ENCODE results near the gene ITGA1.
"Not testable (repeated sequence)": the region's sequence is repeated elsewhere in the genome, so short reads cannot be mapped to it uniquely, and the experiment has no call there.

The ITGA1 gene

DNA sequence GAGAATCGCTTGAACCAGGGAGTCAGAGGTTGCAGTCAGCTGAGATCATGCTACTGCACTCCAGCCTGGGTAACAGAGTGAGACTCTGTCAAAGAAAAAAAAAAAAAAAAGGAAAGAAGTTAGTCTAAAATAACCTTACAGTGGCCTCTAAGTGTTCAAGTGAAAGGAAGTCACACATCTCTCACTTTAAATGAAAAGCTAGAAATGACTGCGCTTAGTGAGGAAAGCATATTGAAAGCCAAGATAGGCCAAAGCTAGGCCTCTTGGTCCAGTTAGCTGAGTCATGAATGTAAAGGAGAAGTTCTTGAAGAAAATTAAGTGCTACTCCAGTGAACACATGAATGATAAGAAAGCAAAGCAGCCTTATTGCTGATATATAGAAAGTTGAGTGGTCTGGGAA is 38.1 kb downstream of the ITGA1 start:
- in situ Hi-C loops (cut with MboI; ENCODE audit: low sequenced_read_pairs), result no loop called here

DNA sequence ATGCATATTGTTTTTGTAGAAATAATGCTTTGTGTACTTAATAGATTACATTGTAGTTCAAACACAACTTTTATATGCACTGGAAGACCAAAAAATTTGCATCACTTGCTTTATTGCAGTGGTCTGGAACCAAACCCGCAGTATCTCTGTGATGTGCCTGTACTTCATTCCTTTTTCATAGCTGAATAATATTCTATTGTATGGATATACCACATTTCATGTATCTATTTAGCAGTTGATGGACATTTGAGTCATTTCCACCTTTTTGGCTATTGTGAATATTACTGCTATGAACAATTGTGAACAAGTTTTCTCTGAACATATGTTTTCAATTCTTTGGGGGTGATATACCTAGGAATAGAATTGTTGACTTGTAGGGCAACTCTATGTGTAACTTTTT is 40.1 kb downstream of the ITGA1 start:
- in situ Hi-C loops (cut with MboI; ENCODE audit: low sequenced_read_pairs), result no loop called here

DNA sequence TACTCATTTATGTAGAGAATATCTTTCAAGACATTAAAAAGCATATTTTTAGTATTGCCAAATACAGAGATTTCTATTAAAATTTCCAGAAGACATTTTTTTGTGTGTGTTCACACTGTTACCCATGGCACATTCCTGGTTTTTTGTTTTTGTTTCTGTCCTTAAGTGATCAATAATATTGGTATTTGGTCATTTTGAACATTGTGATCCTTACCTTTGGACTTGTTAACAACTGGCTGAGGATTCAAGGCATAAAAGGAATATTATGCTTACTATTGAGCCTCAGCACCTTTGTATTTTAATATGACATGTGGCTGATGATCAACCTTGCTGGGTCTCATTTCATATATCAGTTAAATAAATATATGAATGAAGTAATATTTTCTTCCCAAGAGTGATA is 41.9 kb downstream of the ITGA1 start:
- in situ Hi-C loops (cut with MboI; ENCODE audit: low sequenced_read_pairs), result no loop called here

DNA sequence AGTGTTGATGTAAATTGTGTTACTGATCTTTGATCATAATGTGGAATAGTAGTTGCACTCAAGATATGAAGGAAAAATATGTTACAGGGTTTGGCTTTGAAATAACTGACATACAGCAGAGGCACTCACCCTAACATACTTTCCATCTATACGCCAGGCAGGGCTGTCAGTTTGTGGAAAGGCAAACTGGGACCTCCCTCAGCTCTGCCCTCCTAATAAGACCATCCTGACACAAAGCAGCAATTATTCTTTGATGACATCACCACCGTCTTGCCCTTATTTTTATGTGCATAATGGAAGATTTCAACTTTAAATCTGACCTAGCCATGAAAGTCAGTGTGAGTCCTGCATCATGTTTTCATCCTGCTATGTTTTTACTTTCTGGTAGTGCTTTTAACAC is 42.9 kb downstream of the ITGA1 start:
- in situ Hi-C loops (cut with MboI; ENCODE audit: low sequenced_read_pairs), result no loop called here

DNA sequence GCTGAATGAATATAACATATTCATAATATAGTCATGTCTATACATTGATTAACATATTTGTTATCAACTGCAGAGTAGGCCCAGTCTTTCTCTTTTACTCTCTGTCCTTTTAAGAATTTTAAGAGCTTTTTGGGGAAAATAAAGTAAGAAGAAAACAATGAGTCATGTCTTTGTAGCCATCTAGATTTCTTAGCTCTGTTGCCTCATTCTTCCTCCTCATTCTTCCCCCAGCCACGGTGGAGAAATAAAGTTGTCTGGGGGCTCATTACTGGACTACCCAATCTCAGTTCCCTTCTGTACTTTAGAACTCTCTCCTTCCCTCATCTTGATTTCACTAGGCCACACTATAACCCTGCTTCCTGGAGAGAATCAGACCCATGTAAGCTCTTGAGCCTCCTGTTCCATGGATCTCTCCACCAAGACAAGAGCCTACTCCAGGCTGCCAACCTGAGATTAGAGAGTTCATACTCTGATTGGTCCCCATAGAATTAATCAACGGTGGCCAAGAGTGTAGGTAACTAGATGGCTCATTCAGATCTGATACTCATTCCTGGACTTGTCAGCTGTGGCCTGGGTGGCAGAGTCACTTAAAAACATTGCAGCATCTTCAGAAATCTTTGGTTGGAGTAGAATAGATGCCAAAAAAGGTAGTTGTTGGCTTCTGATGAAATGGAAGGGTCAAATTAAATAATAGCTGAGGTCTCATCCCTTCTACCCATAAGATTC is 44.2 kb downstream of the ITGA1 start:
- in situ Hi-C loops (cut with MboI; ENCODE audit: low sequenced_read_pairs), result no loop called here

DNA sequence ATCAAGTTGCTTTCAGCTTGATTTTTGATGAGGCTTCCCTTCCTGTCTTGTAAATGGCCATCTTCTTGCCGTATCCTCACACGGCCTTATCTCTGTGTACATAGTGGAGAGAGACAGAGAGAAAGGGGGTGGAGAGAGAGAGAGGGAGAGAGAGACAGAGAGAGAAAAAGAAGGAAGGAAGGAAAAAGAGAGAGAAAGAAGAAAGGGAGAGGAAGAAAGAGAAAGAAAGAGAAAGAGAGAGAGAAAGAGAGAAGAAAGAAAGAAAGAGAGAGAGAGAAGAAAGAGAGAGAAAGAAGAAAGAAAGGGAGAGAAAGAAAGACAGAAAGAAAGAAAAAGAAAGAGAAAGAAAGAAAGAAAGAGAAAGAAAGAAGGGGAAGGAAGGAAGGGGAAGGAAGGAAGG is 46.6 kb downstream of the ITGA1 start:
- in situ Hi-C loops (cut with MboI; ENCODE audit: low sequenced_read_pairs), result no loop called here

DNA sequence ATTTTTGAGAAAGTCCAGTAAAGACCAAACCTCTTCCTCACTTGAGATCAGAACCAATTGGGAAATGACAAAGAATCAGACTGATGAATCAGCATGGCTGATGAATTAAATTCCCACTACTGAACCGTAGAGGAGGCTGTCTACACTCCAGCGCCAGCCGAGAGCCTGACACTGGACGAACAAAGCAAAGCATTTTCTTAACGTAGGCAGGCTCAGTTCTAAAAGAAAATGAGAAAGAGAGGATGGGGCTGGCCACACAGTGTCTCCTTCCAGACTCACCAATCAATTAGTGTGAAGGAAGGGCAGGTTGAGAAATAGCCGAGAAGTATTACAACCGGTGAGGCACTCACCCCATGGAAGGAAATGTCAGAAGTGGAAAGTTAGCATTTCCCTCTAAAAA is 49.4 kb downstream of the ITGA1 start:
- in situ Hi-C loops (cut with MboI; ENCODE audit: low sequenced_read_pairs), result no loop called here

DNA sequence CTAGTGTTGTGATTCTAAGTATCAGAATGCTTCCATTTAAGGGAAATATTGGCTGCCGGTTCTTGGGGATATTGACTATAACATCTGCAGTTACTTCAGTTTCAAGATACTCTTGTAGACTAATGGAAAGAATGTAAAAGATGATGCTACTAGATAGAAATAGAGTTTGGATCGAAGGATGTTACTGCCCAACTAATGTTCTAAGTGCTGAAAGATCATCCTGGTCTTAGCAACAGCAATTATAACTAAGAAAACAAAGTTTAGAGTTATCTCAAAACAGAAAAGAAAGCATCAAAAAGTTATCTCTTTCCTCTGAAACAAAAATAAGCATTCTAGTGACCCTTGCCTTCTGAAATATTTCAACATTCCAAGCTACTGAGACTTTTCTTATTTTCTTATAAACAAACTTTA is 49.9 kb downstream of the ITGA1 start:
- in situ Hi-C loops (cut with MboI; ENCODE audit: low sequenced_read_pairs), result no loop called here

DNA sequence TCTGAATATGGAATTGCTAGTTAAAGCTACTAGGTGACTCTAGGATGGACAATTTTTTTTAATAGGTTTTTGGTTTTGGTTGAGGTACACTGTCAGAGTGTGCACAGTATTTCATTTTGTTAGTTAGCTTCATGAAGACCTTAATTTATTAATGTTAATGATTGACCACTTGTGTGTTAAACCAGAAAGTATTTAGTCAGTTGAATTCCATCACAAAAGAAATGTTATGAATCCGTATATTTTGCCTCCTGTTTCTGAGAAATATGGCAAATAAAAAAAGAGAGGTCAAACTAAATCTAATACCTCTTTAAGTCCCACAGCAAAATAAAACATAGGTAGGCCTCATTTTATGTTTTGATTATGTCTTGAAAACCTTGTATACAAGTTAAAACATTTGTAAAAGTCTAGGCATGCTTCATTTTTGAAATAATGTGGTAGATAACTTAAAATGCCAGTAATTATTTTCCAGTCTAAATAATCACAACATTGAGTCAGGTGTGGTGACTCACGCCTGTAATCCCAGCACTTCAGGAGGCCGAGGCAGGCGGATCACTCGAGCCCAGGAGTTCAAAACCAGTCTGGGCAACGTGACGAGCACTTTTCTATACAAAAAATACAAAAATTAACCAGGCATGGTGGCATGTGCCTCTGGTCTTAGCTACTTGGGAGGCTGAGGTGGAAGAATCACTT is 50.8 kb downstream of the ITGA1 start:
- in situ Hi-C loops (cut with MboI; ENCODE audit: low sequenced_read_pairs), result no loop called here

DNA sequence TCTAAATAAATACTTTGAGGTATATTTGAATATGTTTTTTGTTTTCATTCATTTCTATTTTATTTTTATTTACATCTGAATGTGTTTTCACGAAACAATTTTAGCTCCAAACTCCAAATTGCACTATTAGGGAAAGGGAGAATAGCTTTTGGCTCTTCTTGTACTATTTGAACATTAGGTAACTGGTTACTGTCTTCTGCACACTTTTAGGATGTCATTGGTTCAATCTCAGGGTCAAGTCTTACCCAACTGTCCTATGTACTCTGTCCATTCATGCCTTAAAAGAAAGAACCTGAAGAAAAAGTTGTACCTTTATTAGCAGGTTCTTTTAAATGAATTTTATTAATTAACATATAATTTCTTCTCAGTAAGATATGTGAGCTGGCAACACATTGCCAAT is 51.6 kb downstream of the ITGA1 start:
- in situ Hi-C loops (cut with MboI; ENCODE audit: low sequenced_read_pairs), result no loop called here

DNA sequence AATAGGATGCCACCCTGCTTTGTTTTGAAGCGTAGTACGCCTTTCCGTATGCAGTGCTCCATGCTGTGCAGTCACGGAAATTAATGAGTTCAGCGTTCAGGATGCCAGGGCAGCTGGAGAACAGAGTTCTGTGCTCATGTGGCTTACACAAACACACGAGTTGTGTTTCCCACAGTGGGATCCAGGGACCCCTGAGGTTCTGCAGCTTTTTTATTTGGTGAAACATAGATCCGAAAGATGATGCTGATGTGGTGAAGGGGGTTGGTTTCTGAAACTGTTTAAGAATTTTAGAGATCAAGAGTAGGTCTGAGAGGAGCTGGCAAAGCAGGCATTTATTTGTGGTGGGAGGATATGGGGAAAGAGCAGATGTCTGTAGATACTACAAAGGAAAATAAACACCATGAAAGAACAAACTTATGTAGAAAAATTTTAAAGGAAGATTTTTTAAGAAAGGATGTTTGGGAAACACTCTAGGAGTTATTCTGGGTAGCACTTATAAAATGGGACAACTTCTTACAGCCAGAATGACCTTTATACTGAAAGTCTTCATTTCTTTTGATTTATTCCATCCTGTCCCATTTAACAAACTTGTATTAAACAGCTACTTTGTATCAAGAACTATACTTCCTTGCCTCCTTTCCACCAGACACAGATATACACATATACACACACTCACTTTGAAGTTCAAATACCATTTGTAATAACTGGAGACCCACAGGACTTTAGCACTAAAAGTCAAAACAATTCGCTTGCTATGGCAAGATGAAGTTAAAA is 52.7 kb downstream of the ITGA1 start:
- in situ Hi-C loops (cut with MboI; ENCODE audit: low sequenced_read_pairs), result no loop called here

DNA sequence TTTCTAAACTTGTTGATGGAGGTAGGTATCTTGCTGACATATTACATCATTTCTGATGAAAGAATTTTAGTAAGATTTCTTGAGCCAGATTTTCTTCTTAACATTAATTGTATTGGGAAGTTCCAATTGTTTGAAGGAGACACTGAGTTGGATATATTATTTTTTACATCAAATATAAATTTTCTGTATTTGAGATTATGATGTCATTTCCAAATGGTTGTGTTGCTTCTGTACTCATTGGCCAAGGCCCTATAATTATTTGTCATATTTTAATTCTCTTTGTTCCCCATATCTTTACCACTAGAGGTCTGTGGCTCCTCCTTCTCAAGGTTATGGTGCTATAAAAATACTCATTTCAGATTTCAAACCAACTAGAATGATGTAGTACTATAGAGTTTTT is 53.4 kb downstream of the ITGA1 start:
- in situ Hi-C loops (cut with MboI; ENCODE audit: low sequenced_read_pairs), result no loop called here

DNA sequence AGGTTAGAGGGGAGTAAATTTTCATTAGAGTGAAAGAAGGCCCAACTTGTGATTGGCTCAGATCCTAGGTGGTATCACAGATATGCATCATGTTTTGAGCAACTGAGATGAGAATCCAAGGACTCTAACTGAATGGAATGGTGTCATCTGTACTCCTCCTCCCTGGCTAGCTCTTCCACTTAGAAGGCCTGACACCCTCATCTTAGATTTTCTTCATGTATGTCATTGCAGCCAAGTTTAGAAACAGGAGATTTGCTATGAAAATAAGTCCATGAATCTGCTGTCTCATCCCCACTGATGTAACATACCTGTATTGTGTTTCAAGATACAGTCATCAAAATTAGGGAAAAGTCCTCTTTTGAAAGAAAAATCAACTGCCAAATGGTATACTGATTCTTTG is 54.4 kb downstream of the ITGA1 start:
- in situ Hi-C loops (cut with MboI; ENCODE audit: low sequenced_read_pairs), result no loop called here

DNA sequence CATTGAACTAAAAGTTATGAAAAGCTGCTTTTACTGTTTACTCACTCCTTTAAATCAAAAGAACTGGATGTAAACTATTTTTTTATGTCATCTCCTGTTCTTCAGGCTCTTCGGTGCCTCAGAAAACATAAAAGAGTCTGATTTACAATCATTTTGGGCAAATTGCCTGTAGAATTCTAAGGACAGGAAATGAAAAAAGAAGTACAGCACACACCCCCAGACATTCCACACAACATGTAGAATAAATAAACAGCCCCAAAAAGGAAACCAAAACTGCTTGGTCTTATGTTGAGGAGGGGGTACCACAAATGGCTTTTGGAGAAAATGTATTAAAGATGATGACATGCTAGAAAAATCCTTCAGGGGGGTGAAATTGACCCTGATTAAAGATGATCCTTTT is 57.2 kb downstream of the ITGA1 start:
- in situ Hi-C loops (cut with MboI; ENCODE audit: low sequenced_read_pairs), result no loop called here

DNA sequence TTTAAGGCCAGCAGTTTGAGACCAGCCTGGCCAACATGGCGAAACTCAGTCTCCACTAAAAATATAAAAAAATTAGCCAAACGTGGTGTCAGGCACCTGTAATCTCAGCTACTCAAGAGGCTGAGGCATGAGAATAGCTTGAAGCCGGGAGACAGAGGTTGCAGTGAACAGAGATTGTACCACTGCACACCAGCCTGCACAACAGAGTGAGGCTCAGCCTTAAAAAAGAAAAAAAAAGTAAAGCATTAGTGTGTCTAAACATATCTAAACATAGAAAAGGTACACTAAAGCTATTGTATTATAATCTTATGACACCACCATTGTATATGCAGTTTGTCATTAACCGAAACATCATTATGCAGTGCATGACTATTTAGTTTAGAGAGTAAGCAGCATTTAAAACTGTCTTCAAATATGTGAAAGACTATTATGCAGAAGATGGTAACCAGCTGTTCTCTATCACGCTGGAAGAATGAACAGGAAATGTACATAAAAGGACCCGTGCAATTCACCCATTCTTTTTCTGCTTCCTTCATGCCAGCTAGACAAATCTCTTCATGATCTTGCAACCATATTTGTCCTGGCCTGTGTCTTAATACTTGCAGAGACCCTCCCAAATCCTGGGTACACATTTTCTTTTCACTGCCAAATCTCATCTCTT is 58.6 kb downstream of the ITGA1 start:
- in situ Hi-C loops (cut with MboI; ENCODE audit: low sequenced_read_pairs), result no loop called here

DNA sequence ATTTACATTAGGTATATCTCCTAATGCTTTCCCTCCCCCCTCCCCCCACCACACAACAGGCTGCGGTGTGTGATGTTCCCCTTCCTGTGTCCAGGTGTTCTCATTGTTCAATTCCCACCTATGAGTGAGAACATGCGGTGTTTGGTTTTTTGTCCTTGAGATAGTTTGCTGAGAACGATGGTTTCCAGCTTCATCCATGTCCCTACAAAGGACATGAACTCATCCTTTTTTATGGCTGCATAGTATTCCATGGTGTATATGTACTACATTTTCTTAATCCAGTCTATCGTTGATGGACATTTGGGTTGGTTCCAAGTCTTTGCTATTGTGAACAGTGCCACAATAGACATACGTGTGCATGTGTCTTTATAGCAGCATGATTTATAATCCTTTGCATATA is 61.0 kb downstream of the ITGA1 start:
- in situ Hi-C loops (cut with MboI; ENCODE audit: low sequenced_read_pairs), result not testable (repeated sequence)

DNA sequence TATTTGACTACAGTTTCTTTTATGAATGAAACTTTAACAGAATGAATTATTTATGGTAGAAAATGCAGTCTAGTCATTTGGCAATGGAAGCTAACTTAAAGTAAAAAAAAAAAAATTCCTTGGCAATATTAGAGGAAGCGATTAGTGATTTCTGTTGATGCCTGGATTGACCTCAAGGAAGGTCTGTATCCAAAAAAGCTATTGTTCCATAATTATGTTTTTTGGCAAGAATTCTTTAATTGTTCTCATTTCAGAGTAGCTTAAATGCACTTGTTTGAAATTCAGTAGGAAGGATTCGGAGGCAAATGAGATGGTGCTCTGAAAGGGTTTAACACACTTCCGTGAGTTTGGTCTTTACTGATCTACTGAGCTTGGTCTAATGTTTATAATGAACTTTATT is 61.8 kb downstream of the ITGA1 start:
- in situ Hi-C loops (cut with MboI; ENCODE audit: low sequenced_read_pairs), result no loop called here

DNA sequence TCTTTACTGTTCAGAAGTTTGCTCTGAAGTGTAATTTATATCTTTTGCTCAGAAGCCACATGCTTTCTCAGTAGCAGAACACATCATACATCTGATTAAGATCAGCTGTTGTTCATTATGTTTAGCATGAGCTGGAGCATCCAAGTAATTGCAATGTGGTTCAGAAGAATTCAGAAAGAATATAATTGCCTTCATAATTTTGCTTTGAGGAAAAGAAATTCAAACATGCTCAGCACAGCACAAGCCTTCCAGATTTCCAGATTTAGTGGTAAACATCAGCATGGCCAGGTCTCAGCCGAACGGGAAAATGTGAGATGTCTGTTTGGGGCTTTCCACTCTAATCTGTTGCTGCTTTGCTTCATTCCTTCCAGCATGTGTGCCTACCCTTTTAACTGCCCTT is 65.9 kb downstream of the ITGA1 start:
- in situ Hi-C loops (cut with MboI; ENCODE audit: low sequenced_read_pairs), result no loop called here

DNA sequence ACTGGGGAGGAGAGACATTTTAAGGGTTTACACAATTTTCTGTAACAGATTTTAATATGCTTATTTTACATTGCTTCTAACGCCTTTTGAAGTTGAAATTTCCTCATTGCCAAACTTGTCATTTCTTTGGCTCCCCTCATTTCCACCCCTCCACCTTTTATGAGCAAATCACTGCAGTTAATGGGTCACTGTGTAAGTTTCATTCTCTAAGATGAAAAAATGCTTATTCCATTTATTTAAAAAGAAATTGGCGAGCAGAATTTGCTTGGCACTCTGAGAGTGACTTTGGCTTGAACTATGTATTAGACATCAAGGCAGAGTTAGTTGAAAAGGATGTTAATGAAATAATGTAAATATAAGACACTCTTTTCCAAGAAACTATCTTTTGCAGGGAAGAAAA is 66.6 kb downstream of the ITGA1 start:
- in situ Hi-C loops (cut with MboI; ENCODE audit: low sequenced_read_pairs), result no loop called here

DNA sequence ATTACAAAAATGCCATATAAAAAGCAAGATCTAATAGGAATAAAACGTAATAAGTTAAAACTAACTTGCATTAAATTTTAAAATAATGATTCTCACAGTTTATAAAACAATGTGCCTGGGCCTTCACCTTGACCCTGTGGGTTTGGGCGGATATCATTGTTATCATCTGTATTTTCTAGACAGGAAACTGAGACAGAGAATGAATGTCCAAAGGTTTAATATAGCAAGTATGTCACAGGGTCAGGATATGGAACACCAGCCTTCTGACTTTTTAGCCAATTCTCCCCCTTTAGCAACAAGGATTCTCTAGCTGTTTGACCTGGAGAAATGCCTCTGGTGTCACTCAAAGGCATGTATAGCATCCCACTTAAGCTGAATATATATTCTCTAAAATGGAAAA is 67.2 kb downstream of the ITGA1 start:
- in situ Hi-C loops (cut with MboI; ENCODE audit: low sequenced_read_pairs), result no loop called here

DNA sequence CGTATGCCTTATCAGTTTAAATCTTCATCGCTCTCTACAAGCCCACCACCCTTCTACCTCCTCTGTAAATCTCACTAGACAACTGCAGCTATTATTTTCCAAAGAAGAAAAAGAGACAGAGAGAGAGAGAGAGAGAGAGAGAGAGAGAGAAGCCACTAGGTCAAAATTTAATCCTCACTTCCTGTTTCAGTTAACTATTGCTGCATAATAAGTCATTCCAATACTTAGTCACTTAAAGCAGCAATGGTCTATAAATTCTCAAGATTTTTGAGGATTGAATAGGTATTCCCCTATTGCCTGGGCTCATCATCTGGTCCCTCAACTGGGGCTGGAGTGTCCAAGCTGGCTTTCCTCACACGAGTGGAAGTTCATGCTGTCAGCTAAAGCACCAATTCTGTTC is 68.8 kb downstream of the ITGA1 start:
- in situ Hi-C loops (cut with MboI; ENCODE audit: low sequenced_read_pairs), result no loop called here

DNA sequence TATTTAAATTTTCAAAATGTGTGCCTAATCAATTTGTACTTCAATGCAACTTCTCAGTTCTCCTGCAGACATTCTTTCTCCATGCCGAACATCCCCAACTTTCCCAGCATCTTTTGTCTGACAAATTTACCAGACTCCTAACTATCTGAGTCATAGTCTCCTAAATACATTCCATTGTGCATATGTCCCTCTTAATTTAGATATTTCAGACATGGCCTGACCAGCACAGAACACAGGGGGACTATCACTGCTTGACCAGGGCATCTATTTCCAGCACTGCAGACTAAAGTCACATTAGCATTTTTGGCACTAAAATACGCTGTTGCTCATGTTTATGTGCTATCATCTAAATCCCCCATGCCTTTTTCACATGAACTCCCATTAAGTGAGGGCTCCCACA is 71.9 kb downstream of the ITGA1 start:
- in situ Hi-C loops (cut with MboI; ENCODE audit: low sequenced_read_pairs), result no loop called here

All from HL-60/S4 treated with retinoic acid at 250 ng/mL for 4 days and 3 days (cell line).